ENCODE measurements around the gene ZBED1.
"Not testable (repeated sequence)": the region's sequence is repeated elsewhere in the genome, so short reads cannot be mapped to it uniquely, and the experiment has no call there.

The ZBED1 gene

DNA sequence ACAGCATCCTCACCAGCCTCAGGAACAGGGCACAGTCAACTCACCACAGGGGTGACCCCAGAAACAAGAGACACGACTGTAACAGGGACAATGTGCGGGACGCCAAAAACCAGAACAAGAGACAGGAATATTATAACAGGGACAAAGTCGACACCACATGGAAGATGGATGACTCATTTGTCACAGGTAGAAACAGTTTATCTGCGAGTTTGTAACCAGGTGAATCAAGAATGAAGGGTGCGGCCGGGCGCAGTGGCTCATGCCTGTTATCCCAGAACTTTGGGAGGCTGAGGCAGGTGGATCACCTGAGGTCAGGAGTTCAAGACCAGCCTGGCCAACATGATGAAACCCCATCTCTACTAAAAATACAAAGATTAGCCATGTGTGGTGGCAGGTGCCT lies 44.7 kb downstream of the ZBED1 start:
- H3K4me1 ChIP-seq (ENCODE audit: control insufficient read depth in 2 of 2, insufficient read depth in 2 of 2, low read length in 2 of 2) = not testable (repeated sequence)

DNA sequence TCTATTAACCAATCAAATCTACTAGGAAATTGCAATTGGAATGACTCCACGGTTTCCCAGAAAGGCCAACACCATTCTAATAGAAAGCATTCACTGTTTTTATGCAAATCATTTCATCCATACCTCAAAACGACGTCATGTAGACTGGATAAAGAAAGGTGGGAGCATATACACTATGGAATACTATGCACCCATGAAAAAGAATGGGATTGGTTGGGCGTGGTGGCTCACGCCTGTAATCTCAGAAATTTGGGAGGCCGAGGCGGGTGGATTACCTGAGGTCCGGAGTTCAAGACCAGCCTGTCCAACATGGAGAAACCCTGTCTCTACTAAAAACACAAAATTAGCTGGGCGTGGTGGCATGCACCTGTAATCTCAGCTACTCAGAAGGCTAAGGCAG lies 46.2 kb downstream of the ZBED1 start:
- not testable (repeated sequence) for H3K9ac ChIP-seq (ENCODE audit: low read depth in 1 of 2, low read length in 2 of 2); H3K9me3 ChIP-seq (ENCODE audit: control insufficient read depth in 2 of 2, low read length in 2 of 2); H3K27ac ChIP-seq (ENCODE audit: low read depth in 2 of 2, low read length in 2 of 2); H3K27me3 ChIP-seq (ENCODE audit: control insufficient read depth in 2 of 2, insufficient read depth in 2 of 2, low read length in 2 of 2); H3K4me1 ChIP-seq (ENCODE audit: control insufficient read depth in 2 of 2, insufficient read depth in 2 of 2, low read length in 2 of 2); H3K4me3 ChIP-seq (ENCODE audit: low read length in 2 of 2); H3K36me3 ChIP-seq (ENCODE audit: control insufficient read depth in 2 of 2, insufficient read depth in 2 of 2, low read length in 2 of 2)

More for the DNA sequence above, 44.7 kb downstream of the ZBED1 start:
- H3K36me3 ChIP-seq (ENCODE audit: control insufficient read depth in 2 of 2, insufficient read depth in 2 of 2, low read length in 2 of 2); H3K4me3 ChIP-seq (ENCODE audit: low read length in 2 of 2); H3K27me3 ChIP-seq (ENCODE audit: control insufficient read depth in 2 of 2, insufficient read depth in 2 of 2, low read length in 2 of 2); H3K9me3 ChIP-seq (ENCODE audit: control insufficient read depth in 2 of 2, low read length in 2 of 2); H3K27ac ChIP-seq (ENCODE audit: low read depth in 2 of 2, low read length in 2 of 2); H3K9ac ChIP-seq (ENCODE audit: low read depth in 1 of 2, low read length in 2 of 2): not testable (repeated sequence)

DNA sequence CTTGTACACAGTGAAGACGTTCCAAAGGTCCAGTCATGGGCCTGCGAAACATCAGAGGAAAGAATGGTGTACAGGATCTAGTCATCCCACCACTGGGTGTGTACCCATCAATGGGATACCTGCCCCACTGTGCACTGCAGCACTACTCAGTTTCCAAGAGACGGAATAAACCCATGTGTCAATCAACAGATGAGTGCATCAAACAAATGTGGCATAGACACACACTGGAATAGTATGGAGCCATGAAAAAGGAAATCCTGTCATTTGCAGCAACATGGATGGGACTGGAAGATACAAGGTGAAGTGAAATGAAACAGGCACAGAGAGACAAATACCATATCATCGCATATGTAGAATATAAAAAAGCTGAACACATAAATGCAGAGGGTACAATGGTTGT lies 48.0 kb downstream of the ZBED1 start:
- Histone ChIP-seq H3K9ac (ENCODE audit: low read depth in 1 of 2, low read length in 2 of 2) (no peak overlapping the region), H3K4me1 (ENCODE audit: control insufficient read depth in 2 of 2, insufficient read depth in 2 of 2, low read length in 2 of 2) (no peaks in the 10 kb centered on the region), H3K4me3 (ENCODE audit: low read length in 2 of 2) (no peak overlapping the region), H3K27ac (ENCODE audit: low read depth in 2 of 2, low read length in 2 of 2) (no peak overlapping the region), H3K27me3 (ENCODE audit: control insufficient read depth in 2 of 2, insufficient read depth in 2 of 2, low read length in 2 of 2) (no peaks in the 10 kb centered on the region), H3K9me3 (ENCODE audit: control insufficient read depth in 2 of 2, low read length in 2 of 2) (no peaks in the 10 kb centered on the region), H3K36me3 (ENCODE audit: control insufficient read depth in 2 of 2, insufficient read depth in 2 of 2, low read length in 2 of 2) (peaks cover 0 to 5% of the 10 kb centered on the region in 2 donors)

DNA sequence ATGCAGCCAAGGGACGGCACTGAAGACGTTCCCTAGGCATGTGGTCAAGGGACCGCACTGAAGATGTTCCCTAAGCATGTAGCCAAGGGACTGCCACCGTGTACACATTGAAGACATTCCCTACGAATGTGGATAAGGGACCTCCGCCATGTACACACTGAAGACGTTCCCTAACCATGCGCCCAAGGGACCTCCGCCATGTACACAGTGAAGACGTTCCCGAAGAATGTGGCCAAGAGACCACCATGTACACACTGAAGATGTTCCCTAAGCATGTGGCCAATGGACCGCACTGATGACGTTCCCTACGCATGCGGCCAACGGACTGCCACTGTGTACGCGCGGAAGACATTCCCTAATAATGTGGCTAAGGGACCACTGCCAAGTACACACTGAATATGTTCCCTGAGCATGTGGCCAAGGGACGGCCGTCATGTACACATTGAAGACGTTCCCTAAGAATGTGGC lies 48.4 kb downstream of the ZBED1 start:
- Histone ChIP-seq H3K9me3 (ENCODE audit: control insufficient read depth in 2 of 2, low read length in 2 of 2) (no peaks in the 10 kb centered on the region), H3K27ac (ENCODE audit: low read depth in 2 of 2, low read length in 2 of 2) (no peak overlapping the region), H3K36me3 (ENCODE audit: control insufficient read depth in 2 of 2, insufficient read depth in 2 of 2, low read length in 2 of 2) (peaks cover 2 to 5% of the 10 kb centered on the region in 2 donors), H3K4me3 (ENCODE audit: low read length in 2 of 2) (no peak overlapping the region), H3K27me3 (ENCODE audit: control insufficient read depth in 2 of 2, insufficient read depth in 2 of 2, low read length in 2 of 2) (no peaks in the 10 kb centered on the region), H3K4me1 (ENCODE audit: control insufficient read depth in 2 of 2, insufficient read depth in 2 of 2, low read length in 2 of 2) (no peaks in the 10 kb centered on the region), H3K9ac (ENCODE audit: low read depth in 1 of 2, low read length in 2 of 2) (no peak overlapping the region)

DNA sequence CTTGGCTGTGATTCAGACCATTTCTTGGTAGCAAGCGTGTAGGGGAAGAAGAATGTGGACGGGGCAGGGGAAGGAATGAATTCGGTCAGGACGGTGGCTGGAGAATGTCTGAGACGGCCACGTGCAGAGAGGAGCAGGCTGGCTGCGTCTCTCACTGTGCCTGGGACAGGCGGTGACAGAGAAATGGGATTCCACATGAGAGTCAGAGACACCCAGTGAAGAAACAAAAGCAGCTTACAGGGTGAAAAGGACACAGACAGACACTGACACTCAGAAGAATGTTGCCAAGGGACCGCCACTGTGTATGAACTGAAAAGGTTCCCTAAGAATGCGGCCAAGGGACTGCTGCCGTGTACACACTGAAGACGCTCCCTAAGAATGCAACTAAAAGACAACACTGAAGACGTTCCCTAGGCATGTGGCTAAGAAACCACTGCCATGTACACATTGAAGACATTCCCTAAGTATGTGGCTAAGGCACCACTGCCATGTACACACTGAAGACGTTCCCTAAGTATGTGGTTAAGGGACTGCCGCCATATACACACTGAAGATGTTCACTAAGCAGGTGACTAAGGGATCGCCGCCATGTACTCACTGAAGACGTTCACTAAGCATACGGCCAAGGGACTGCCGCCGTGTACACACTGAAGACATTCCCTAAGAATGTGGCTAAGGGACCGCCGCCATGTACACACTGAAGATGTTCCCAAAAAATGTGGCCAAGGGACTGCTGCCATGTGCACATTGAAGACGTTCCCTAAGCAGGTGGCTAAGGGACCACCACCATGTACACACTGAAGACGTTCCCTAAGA lies 49.1 kb downstream of the ZBED1 start:
- no peaks in the 10 kb centered on the region for H3K9me3 ChIP-seq (ENCODE audit: control insufficient read depth in 2 of 2, low read length in 2 of 2)
- no peak overlapping the region for H3K4me3 ChIP-seq (ENCODE audit: low read length in 2 of 2)
- H3K36me3 ChIP-seq (ENCODE audit: control insufficient read depth in 2 of 2, insufficient read depth in 2 of 2, low read length in 2 of 2) = peaks cover 3 to 5% of the 10 kb centered on the region in 2 donors
- no peaks in the 10 kb centered on the region for H3K4me1 ChIP-seq (ENCODE audit: control insufficient read depth in 2 of 2, insufficient read depth in 2 of 2, low read length in 2 of 2)
- H3K27ac ChIP-seq (ENCODE audit: low read depth in 2 of 2, low read length in 2 of 2) = no peak overlapping the region
- no peaks in the 10 kb centered on the region for H3K27me3 ChIP-seq (ENCODE audit: control insufficient read depth in 2 of 2, insufficient read depth in 2 of 2, low read length in 2 of 2)
- H3K9ac ChIP-seq (ENCODE audit: low read depth in 1 of 2, low read length in 2 of 2) = no peak overlapping the region

DNA sequence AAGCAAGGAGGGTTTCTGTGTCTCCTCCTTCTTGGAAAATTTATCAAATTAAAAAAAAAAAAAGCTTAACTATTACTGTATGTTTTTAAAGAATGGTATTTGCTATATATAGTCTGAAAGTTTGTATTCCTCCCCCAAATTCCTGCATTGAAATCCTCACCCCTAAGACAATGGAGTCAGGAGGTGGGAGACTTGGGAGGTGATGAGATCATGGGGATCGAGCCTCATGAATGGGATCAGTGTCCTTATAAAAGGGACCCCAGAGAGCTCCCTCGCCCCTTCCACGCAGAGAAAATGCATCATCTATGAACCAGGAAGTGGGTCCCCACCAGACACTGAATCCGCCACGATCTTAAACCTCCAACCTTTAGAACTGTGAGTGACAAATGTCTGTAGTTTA lies 50.1 kb downstream of the ZBED1 start:
- no peaks in the 10 kb centered on the region for H3K9me3 ChIP-seq (ENCODE audit: control insufficient read depth in 2 of 2, low read length in 2 of 2)
- H3K9ac ChIP-seq (ENCODE audit: low read depth in 1 of 2, low read length in 2 of 2) = no peak overlapping the region

DNA sequence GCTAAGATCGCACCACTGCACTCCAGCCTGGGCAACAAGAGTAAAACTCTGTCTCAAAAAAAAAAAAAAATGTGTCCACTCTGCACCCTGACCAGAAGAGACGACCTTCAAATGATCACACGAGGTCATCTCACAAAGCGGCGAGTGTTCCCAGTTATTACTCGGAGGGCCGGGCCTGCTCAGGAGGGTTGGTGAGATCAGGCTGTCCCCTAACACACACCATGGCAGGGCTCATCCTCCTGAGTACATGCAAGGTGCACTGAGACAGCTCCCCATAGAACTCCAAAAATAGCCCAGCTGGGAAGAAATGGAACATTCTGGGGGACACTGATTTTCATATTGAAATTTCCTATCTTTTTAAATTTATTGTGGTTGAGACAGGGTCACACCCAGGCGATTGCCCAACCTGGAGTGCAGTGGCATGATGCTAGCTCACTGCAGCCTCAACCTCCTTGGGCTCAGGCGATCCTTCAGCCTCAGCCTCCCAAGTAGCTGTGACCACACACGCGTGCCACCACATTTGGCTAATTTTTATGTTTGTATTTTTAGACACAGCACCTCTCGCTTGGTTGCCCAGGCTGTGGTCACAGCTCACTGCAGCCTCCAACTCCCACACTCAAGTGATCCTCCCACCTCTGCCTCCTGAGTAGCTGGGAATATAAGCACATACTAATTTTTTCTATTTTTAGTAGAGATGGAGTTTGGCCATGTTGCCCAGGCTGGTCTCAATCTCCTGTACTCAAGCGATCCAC lies 51.5 kb downstream of the ZBED1 start:
- Histone ChIP-seq H3K9ac (ENCODE audit: low read depth in 1 of 2, low read length in 2 of 2) (no peak overlapping the region), H3K4me3 (ENCODE audit: low read length in 2 of 2) (no peak overlapping the region), H3K27me3 (ENCODE audit: control insufficient read depth in 2 of 2, insufficient read depth in 2 of 2, low read length in 2 of 2) (no peaks in the 10 kb centered on the region), H3K9me3 (ENCODE audit: control insufficient read depth in 2 of 2, low read length in 2 of 2) (no peaks in the 10 kb centered on the region), H3K4me1 (ENCODE audit: control insufficient read depth in 2 of 2, insufficient read depth in 2 of 2, low read length in 2 of 2) (no peaks in the 10 kb centered on the region), H3K36me3 (ENCODE audit: control insufficient read depth in 2 of 2, insufficient read depth in 2 of 2, low read length in 2 of 2) (peaks cover 3 to 5% of the 10 kb centered on the region in 2 donors), H3K27ac (ENCODE audit: low read depth in 2 of 2, low read length in 2 of 2) (no peak overlapping the region)

More for the DNA sequence above, 50.1 kb downstream of the ZBED1 start:
- Histone ChIP-seq H3K4me3 (ENCODE audit: low read length in 2 of 2) (no peak overlapping the region), H3K36me3 (ENCODE audit: control insufficient read depth in 2 of 2, insufficient read depth in 2 of 2, low read length in 2 of 2) (peaks cover 3 to 5% of the 10 kb centered on the region in 2 donors), H3K27ac (ENCODE audit: low read depth in 2 of 2, low read length in 2 of 2) (no peak overlapping the region), H3K4me1 (ENCODE audit: control insufficient read depth in 2 of 2, insufficient read depth in 2 of 2, low read length in 2 of 2) (no peaks in the 10 kb centered on the region), H3K27me3 (ENCODE audit: control insufficient read depth in 2 of 2, insufficient read depth in 2 of 2, low read length in 2 of 2) (no peaks in the 10 kb centered on the region)

DNA sequence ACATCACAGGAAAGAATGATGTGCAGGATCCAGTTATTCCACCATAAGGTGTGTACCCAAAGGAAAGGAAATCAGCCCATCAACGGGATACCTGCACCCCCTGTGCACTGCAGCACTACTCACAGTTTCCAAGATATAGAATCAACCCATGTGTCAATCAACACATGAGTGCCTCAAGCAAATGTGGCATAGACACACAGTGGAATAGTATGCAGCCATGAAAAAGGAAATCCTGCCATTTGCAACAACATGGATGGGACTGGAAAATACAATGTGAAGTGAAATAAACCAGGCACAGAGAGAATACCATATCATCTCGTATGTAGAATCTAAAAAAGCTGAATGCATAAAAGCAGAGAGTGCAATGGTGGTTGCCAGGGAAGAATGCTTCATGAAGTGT lies 53.3 kb downstream of the ZBED1 start:
- H3K4me3 ChIP-seq (ENCODE audit: low read length in 2 of 2) = no peak overlapping the region
- peaks cover under 1 to 3% of the 10 kb centered on the region in 2 donors for H3K36me3 ChIP-seq (ENCODE audit: control insufficient read depth in 2 of 2, insufficient read depth in 2 of 2, low read length in 2 of 2)
- no peaks in the 10 kb centered on the region for H3K9me3 ChIP-seq (ENCODE audit: control insufficient read depth in 2 of 2, low read length in 2 of 2)
- H3K27me3 ChIP-seq (ENCODE audit: control insufficient read depth in 2 of 2, insufficient read depth in 2 of 2, low read length in 2 of 2) = no peaks in the 10 kb centered on the region
- H3K9ac ChIP-seq (ENCODE audit: low read depth in 1 of 2, low read length in 2 of 2) = no peak overlapping the region
- H3K4me1 ChIP-seq (ENCODE audit: control insufficient read depth in 2 of 2, insufficient read depth in 2 of 2, low read length in 2 of 2) = no peaks in the 10 kb centered on the region
- no peak overlapping the region for H3K27ac ChIP-seq (ENCODE audit: low read depth in 2 of 2, low read length in 2 of 2)

DNA sequence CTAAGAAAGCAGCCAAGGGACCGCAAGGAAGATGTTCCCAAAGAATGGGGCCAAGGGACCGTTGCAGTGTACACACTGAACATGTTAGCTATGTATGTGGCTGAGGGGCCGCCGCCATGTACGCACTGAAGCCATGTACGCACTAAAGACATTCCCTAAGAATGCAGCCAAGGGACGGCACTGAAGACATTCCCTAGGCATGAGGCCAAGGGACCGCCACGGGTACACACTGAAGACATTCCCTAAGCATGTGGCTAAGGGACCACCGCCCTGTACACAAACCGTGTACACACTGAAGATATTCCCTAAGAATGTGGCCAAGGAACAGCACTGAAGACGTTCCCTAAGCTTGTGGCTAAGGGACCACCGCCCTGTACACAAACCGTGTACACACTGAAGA lies 54.0 kb downstream of the ZBED1 start:
- Histone ChIP-seq H3K36me3 (ENCODE audit: control insufficient read depth in 2 of 2, insufficient read depth in 2 of 2, low read length in 2 of 2) (peaks cover 0 to 3% of the 10 kb centered on the region in 2 donors), H3K27me3 (ENCODE audit: control insufficient read depth in 2 of 2, insufficient read depth in 2 of 2, low read length in 2 of 2) (no peaks in the 10 kb centered on the region), H3K4me3 (ENCODE audit: low read length in 2 of 2) (no peak overlapping the region), H3K9me3 (ENCODE audit: control insufficient read depth in 2 of 2, low read length in 2 of 2) (no peaks in the 10 kb centered on the region), H3K4me1 (ENCODE audit: control insufficient read depth in 2 of 2, insufficient read depth in 2 of 2, low read length in 2 of 2) (no peaks in the 10 kb centered on the region), H3K9ac (ENCODE audit: low read depth in 1 of 2, low read length in 2 of 2) (no peak overlapping the region), H3K27ac (ENCODE audit: low read depth in 2 of 2, low read length in 2 of 2) (no peak overlapping the region)
